DOHH2 (cell line): Measurements from ENCODE around the gene LGR5.

ENCODE experiments used
- CTCF ChIP-seq: fragments of 200-600 bp; sonication (generic); IDR thresholded peaks from one replicate; pipeline ENCODE4 v1.5.1; 2014; ENCODE audit warnings: antibody characterized with exemption, mild to moderate bottlenecking, low read depth, low read length; ENCODE audit not compliant: poor library complexity, severe bottlenecking
- EZH2phosphoT487 ChIP-seq: fragments of 200-600 bp; sonication (generic); IDR thresholded peaks from 2 replicates; pipeline ENCODE4 v1.6.1; 2017; ENCODE audit warnings: borderline replicate concordance, mild to moderate bottlenecking, antibody characterized with exemption, low read length, moderate library complexity, mixed read lengths

GRCh38 chr12:71602761-71603577, 163.4 kb downstream of the LGR5 start:
- TF ChIP-seq CTCF, result no peak
- TF ChIP-seq EZH2phosphoT487, result no peak
